Epithelial cell of proximal tubule (primary cell): ENCODE measurements around the gene ASIC4. TPM values are rescaled to one million over a fixed set of nuclear protein-coding genes. Genes with fewer than 3 reads are reported as not detected.

Experiments
- DNase-seq: peaks from one replicate; pipeline ENCODE4 v3.0.0-alpha.2; 2011; ENCODE audit warnings: low read depth
- H3K4me3 ChIP-seq: 2 replicates; pipeline ENCODE4 v1.5.1; 2011; ENCODE audit warnings: low read depth, mild to moderate bottlenecking, low read length
- CTCF ChIP-seq: conservative IDR thresholded peaks from 2 replicates; pipeline ENCODE4 v1.5.1; 2012; ENCODE audit warnings: low read depth, mild to moderate bottlenecking, low read length
- total RNA-seq: library from RNA; depleted of rRNA; stranded (reverse); fragments of >200 nt; gene quantifications from 2 replicates; pipeline ENCODE4 v1.2.3, GENCODE V29; 2015

The ASIC4 gene
- total RNA-seq, 1 donor from 2014 or later, result not detected

GRCh38 chr2:219538504-219538951 is 24.2 kb downstream of the ASIC4 start:
- no peak for DNase-seq
- no peak for TF ChIP-seq CTCF
- H3K4me3 ChIP-seq, result no peak overlapping the region

GRCh38 chr2:219538956-219539788 is 24.9 kb downstream of the ASIC4 start:
- no peak for DNase-seq
- no peak for TF ChIP-seq CTCF
- H3K4me3 ChIP-seq, result no peak overlapping the region

GRCh38 chr2:219539926-219540678 is 25.8 kb downstream of the ASIC4 start:
- no peak for TF ChIP-seq CTCF
- no peak for DNase-seq
- no peak overlapping the region for H3K4me3 ChIP-seq

- TF ChIP-seq CTCF, result no peak
- H3K4me3 ChIP-seq, result no peak overlapping the region
- no peak for DNase-seq
These were observed 26.7 kb downstream of the ASIC4 start for GRCh38 chr2:219540784-219541504.

- no peak for DNase-seq
- H3K4me3 ChIP-seq, result peak overlapping the region; percentile 71
- peak; percentile 96 for TF ChIP-seq CTCF
These were observed 27.4 kb downstream of the ASIC4 start for GRCh38 chr2:219541611-219542180.

- peak overlapping the region; percentile 71 for H3K4me3 ChIP-seq
- TF ChIP-seq CTCF, result no peak
- DNase-seq, result no peak
These were observed 28.8 kb downstream of the ASIC4 start for GRCh38 chr2:219542931-219543595.
